Prostate gland (tissue), 2 donors: ENCODE results near the gene TEDC2.

Source experiments
- POLR2AphosphoS5 ChIP-seq: sonication (generic); formaldehyde crosslinking; IDR thresholded peaks from one replicate; pipeline ENCODE4 v1.6.1; 2017; ENCODE audit warnings: antibody characterized with exemption
- TF ChIP-seq, protein P1 (sequence below), 4 experiments: fragments of 200-600 bp in 2 of 4; fragments of 450-650 bp in 2 of 4; sonication (generic) in 2 of 4; IDR thresholded peaks; 1 replicate in 3 of 4; 2 replicates in 1 of 4; pipeline ENCODE4 v1.5.1; 2016 to 2019; ENCODE audit warnings: antibody characterized with exemption in 4 of 4, mild to moderate bottlenecking in 2 of 4, moderate library complexity in 2 of 4

DNA sequence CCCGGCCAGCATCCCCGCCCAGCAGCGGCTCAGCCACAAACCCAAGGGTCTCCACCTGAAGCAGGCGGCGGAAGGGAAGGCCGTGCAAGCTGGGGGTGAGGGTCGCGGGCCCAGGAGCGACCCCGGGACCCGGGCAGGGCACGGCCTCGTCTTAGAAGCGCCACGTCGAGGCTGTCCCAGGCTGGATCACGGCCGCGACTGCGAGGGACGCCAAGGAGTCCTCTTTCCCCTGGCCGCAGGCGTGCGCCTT is 31.2 kb upstream of the TEDC2 start:
- TF ChIP-seq, protein P1, sequence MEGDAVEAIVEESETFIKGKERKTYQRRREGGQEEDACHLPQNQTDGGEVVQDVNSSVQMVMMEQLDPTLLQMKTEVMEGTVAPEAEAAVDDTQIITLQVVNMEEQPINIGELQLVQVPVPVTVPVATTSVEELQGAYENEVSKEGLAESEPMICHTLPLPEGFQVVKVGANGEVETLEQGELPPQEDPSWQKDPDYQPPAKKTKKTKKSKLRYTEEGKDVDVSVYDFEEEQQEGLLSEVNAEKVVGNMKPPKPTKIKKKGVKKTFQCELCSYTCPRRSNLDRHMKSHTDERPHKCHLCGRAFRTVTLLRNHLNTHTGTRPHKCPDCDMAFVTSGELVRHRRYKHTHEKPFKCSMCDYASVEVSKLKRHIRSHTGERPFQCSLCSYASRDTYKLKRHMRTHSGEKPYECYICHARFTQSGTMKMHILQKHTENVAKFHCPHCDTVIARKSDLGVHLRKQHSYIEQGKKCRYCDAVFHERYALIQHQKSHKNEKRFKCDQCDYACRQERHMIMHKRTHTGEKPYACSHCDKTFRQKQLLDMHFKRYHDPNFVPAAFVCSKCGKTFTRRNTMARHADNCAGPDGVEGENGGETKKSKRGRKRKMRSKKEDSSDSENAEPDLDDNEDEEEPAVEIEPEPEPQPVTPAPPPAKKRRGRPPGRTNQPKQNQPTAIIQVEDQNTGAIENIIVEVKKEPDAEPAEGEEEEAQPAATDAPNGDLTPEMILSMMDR (IDR thresholded peaks at IDR 0.05) = no peak
- TF ChIP-seq POLR2AphosphoS5 = no peak
